GM13976 (cell line): Measurements from ENCODE around the gene C16orf78.

Experiments
- DNase-seq: peaks from one replicate; pipeline ENCODE4 v3.0.0; 2012; ENCODE audit warnings: low spot score
- in situ Hi-C: fragments of 300-500 bp; cut with MboI; formaldehyde crosslinking; loops from one replicate; pipeline ENCODE4 v1.12.0; 2022; ENCODE audit warnings: low sequenced_read_pairs, mixed read lengths, inconsistent platforms; ENCODE audit not compliant: unreplicated experiment
- TF ChIP-seq, protein P1 (sequence below): IDR thresholded peaks from 2 replicates; pipeline ENCODE4 v1.5.1; 2012; ENCODE audit warnings: borderline replicate concordance, mild to moderate bottlenecking; ENCODE audit not compliant: insufficient read depth; ENCODE audit errors: extremely low read depth, missing control alignments, control extremely low read depth

C16orf78 gene

DNA sequence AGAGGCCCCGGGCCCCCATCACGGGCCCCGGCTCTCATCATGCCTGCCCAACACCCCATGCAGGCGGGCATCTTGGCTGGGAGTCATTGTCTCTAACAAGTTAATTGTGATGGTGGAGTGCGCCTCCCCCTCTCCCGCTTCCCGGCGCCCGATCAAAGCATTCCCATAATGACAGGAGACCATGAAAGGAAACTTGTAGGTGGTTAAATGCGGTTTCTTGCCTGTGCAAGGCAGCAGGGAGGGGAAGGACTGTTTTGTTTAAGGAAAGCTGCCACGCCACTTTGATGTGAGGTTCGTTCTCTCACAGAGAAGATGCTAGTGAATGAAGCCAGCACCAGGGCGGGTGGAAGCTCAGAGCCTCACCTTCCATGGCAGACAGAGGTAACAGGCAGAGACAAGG, 45.4 kb downstream of the C16orf78 start:
- TF ChIP-seq, protein P1, sequence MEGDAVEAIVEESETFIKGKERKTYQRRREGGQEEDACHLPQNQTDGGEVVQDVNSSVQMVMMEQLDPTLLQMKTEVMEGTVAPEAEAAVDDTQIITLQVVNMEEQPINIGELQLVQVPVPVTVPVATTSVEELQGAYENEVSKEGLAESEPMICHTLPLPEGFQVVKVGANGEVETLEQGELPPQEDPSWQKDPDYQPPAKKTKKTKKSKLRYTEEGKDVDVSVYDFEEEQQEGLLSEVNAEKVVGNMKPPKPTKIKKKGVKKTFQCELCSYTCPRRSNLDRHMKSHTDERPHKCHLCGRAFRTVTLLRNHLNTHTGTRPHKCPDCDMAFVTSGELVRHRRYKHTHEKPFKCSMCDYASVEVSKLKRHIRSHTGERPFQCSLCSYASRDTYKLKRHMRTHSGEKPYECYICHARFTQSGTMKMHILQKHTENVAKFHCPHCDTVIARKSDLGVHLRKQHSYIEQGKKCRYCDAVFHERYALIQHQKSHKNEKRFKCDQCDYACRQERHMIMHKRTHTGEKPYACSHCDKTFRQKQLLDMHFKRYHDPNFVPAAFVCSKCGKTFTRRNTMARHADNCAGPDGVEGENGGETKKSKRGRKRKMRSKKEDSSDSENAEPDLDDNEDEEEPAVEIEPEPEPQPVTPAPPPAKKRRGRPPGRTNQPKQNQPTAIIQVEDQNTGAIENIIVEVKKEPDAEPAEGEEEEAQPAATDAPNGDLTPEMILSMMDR = no peak
- in situ Hi-C loops = loop anchor here (25.0 kb wide), 1 partner anchor 168 kb away; no protein-coding TSS in a partner anchor
- no peak for DNase-seq

DNA sequence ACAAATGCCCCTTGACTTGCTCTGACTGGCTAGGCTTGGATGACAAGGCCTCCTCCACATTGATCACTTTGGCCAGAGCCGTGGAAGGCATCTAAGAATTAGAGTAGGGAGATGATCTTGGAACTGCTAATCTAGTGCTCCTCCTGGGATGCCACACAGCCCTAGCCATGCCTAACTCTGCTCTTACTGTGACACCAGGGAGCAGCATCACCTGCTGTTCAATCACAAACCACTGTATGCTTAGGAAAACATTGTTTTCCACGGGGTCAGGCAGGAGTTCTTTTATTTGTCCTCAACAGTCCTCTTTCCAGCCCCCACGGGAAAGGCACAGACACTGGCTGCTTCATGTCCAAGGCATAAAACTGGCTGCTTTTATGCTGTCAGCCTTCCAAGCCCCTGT, 46.3 kb downstream of the C16orf78 start:
- in situ Hi-C loops = loop anchor here (25.0 kb wide), 1 partner anchor 167 kb away; no protein-coding TSS in a partner anchor
- TF ChIP-seq, protein P1 = no peak

DNA sequence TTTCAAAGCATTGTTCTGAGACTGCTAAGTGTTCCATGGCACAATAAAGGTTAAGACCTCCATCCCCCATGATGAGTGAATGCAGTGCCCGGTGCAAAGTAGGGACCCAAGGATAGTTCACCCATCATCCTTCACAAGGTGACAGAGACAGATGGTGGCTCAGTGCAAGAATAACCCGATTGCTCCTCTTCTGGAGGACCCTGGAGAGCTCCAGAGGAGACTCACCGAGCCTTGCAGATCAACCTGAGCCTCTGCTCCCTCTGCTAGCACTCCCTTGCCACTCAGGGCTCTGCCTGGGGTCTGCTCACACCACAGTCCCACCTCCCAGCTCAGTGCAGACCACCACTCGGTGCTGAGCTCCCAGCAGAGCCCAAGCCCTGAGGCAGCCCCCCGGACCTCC, 49.3 kb downstream of the C16orf78 start:
- in situ Hi-C loops = loop anchor here (25.0 kb wide), 1 partner anchor 164 kb away; no protein-coding TSS in a partner anchor
- no peak for DNase-seq
- TF ChIP-seq, protein P1 = no peak

More for the DNA sequence above, 46.3 kb downstream of the C16orf78 start:
- DNase-seq = no peak

DNA sequence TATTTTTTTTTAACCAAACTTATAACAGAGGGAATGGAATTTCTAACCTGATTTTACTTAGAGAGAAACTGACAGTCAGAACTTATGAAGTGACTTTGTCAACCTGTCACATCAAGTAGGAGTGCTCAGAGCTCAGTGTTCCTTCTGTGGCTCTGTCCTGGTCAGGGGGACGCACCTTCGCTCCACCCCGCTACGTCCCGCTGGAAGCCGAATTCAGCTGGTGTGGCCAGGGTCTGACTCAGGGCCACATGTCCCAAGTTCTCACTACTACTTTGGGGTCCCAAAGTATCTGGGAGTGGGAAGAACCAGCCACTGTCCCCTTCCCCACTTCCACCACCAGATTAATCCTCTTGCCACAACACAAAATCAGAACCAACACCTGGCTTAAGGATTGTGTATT, 51.4 kb downstream of the C16orf78 start:
- no peak for DNase-seq
- in situ Hi-C loops = loop anchor here (25.0 kb wide), 1 partner anchor 162 kb away; no protein-coding TSS in a partner anchor
- TF ChIP-seq, protein P1 = no peak

DNA sequence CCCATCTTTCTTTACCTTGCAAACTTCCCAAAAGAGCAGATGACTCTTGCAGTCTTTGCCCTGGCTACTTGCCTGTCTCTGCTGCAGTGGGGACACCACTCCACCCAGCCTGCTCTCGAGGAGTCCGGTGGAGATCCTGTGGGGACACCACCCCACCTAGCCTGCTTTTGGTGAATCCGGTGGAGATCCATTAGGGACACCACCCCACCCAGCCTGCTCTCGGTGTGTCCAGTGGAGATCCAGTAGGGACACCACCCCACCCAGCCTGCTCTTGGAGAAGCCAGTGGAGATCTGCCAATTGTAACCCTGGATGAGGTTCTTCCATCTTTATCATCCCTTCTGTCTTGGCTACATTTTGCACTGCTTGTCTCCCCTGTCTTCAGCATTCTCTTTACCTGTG, 54.2 kb downstream of the C16orf78 start:
- TF ChIP-seq, protein P1 = no peak
- DNase-seq = no peak
- in situ Hi-C loops = no loop called here

DNA sequence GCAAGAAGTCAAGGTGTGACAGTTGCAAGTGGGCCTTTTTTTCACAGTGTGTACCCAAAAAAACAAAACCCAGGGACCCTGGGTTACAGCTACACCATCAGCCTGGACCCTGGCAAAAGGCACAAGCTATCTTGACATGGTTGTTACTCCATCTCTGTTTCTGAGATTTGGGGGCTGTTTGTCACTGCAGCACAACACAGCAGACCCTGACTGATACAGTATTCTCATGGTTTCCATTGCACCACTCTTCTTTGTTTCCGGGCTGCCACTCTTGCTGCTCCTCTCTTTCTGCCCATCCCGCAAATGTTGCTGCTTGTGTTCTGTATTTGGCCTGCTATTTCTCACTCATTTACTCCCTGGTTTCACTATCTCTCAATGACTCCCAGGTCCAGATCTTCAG, 55.2 kb downstream of the C16orf78 start:
- in situ Hi-C loops = no loop called here

DNA sequence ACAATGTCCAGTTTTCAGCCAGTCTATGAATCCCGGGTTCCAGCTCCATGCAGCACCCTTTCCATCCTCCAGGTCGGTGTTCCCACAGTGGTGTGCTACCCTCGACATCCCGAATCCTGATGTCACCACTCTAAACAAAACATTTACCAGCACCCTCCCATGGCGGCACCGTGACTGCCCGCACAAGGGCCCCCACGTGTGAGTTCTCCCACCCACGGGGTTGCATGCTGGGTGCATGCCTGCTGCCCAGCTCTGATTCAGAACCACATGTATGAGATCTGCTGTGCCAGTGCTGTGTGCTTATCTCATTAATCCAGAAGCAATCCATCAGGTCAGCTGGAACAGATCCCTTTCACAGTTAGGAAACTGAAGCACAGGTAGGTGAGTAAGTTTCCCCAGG, 57.4 kb downstream of the C16orf78 start:
- in situ Hi-C loops = no loop called here
- TF ChIP-seq, protein P1 = no peak

More for the DNA sequence above, 55.2 kb downstream of the C16orf78 start:
- TF ChIP-seq, protein P1 = no peak
- DNase-seq = no peak

More for the DNA sequence above, 57.4 kb downstream of the C16orf78 start:
- no peak for DNase-seq
